Measurements from ENCODE around the gene DAGLA.
A peak's percentile ranks its signal among the peaks of the same experiment; 100 is the strongest.

Gene DAGLA

GRCh38 chr11:61751384-61751783, 71.2 kb downstream of the DAGLA start:
- no peak for DNase-seq
- no peaks in the 10 kb centered on the region for H3K9me3 ChIP-seq
- no peak overlapping the region for H3K4me3 ChIP-seq (ENCODE audit: low read depth, low read length)
- no peak for TF ChIP-seq CTCF (IDR thresholded peaks at IDR 0.05; ENCODE audit: low read depth, low read length)
- no peaks in the 10 kb centered on the region for H3K36me3 ChIP-seq
- no peaks in the 10 kb centered on the region; the same call in 1 of the 2 replicates for H3K4me1 ChIP-seq
- H3K27me3 ChIP-seq = no peaks in the 10 kb centered on the region

GRCh38 chr11:61752117-61752924, 72.1 kb downstream of the DAGLA start, which contains the start of gene MYRF:
Gene MYRF, plus strand, starts transcription at chr11:61752636. Its CDS starts 109 bp downstream, at chr11:61752745.
- H3K4me3 ChIP-seq (ENCODE audit: low read depth, low read length) = peak within 1 kb of the TSS; percentile 35
- peak; percentile 29 for TF ChIP-seq CTCF (IDR thresholded peaks at IDR 0.05; ENCODE audit: low read depth, low read length)

GRCh38 chr11:61752925-61753521, 72.8 kb downstream of the DAGLA start:
- Histone ChIP-seq H3K4me1 (no peaks in the 10 kb centered on the region), H3K4me3 (ENCODE audit: low read depth, low read length) (peak overlapping the region; percentile 35), H3K36me3 (no peaks in the 10 kb centered on the region), H3K27me3 (no peaks in the 10 kb centered on the region), H3K9me3 (no peaks in the 10 kb centered on the region)
- no peak for DNase-seq
- TF ChIP-seq CTCF (IDR thresholded peaks at IDR 0.05; ENCODE audit: low read depth, low read length) = no peak

More at GRCh38 chr11:61752117-61752924, 72.1 kb downstream of the DAGLA start, which contains the start of gene MYRF:
- DNase-seq = peak; percentile 64
- no peaks in the 10 kb centered on the region; the same call in 1 of the 2 replicates for H3K4me1 ChIP-seq
- H3K36me3 ChIP-seq = no peaks in the 10 kb centered on the region
- no peaks in the 10 kb centered on the region for H3K27me3 ChIP-seq
- H3K9me3 ChIP-seq = no peaks in the 10 kb centered on the region

GRCh38 chr11:61753672-61754071, 73.5 kb downstream of the DAGLA start:
- no peak for DNase-seq
- Histone ChIP-seq H3K4me3 (ENCODE audit: low read depth, low read length) (no peak overlapping the region), H3K27me3 (no peaks in the 10 kb centered on the region), H3K36me3 (no peaks in the 10 kb centered on the region), H3K9me3 (no peaks in the 10 kb centered on the region), H3K4me1 (no peaks in the 10 kb centered on the region)
- TF ChIP-seq CTCF (IDR thresholded peaks at IDR 0.05; ENCODE audit: low read depth, low read length) = no peak

- H3K4me1 ChIP-seq = no peaks in the 10 kb centered on the region
These were observed 74.6 kb downstream of the DAGLA start for GRCh38 chr11:61754534-61755482.

More at GRCh38 chr11:61754534-61755482, 74.6 kb downstream of the DAGLA start:
- no peak for DNase-seq
- H3K27me3 ChIP-seq = no peaks in the 10 kb centered on the region
- no peak overlapping the region for H3K4me3 ChIP-seq (ENCODE audit: low read depth, low read length)
- no peak for TF ChIP-seq CTCF (IDR thresholded peaks at IDR 0.05; ENCODE audit: low read depth, low read length)
- H3K9me3 ChIP-seq = no peaks in the 10 kb centered on the region
- no peaks in the 10 kb centered on the region for H3K36me3 ChIP-seq
